Measurements from ENCODE around the gene PKHD1.

DNA sequence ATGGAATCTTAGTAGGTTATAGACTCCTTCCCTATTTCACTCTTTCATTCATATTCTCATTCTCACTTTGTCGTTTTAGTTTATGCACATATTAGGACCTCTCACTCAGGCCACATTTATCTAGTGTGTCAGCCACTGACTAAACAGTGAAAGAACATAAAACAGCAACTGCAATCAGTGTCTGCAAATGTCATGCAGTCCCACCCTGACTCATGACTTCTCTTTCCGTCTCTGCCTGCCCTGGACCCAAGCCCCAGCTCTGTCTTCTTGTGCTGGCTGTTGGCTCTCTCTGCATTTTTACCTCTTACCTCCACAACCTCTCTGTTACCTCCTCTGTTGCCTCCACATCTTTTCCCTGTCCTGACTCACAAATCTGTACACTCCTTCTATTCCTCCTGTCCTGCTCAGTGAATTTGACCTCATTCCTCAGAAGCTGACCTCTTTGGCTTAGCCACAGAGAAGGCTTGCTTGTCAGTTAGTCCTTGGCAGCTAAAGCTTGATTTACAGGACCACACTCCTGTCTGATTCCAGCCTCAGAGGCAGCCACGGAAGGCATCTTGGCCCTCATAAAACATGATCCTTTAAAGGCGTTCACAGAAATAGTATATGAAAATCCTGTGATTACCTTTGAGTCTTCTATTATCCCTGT, 247.6 kb downstream of the PKHD1 start:
- no peak for TF ChIP-seq TCF12 (IDR thresholded peaks at IDR 0.05; ENCODE audit: low read depth, low read length)
- TF ChIP-seq EZH2 (IDR thresholded peaks at IDR 0.05; ENCODE audit: low read depth, low read length, severe bottlenecking): no peak
- TF ChIP-seq PHF8 (conservative IDR thresholded peaks at IDR 0.05; ENCODE audit: low read depth, low read length): no peak
- no peak for TF ChIP-seq POLR2A (IDR thresholded peaks at IDR 0.05; ENCODE audit: control extremely low read depth in 1 of 2, low read depth in 2 of 2, low read length in 2 of 2)

Measured in H1 (cell line).